Measurements from ENCODE around the gene GRAMD1A.

DNA sequence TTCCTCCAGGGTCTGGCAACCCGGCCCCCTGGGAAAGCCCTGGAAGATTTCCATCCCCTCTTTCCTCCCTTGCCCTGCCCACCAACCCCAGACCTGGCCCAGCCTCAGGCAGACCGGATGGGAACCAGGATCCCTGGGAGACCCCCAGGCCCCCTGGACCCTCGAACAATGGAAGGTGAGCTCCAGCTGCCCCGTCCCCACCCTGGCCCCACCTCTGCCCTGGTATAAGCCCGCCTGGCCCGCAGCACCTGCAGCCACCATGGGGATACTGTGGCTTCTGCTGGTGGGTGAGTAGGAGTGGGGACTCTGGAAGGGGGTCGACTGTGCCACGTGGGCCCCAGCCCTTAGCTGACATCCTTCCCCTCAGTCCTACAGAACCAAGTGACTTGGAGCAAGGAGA lies 73.8 kb downstream of the GRAMD1A start:
- TF ChIP-seq, protein P1, sequence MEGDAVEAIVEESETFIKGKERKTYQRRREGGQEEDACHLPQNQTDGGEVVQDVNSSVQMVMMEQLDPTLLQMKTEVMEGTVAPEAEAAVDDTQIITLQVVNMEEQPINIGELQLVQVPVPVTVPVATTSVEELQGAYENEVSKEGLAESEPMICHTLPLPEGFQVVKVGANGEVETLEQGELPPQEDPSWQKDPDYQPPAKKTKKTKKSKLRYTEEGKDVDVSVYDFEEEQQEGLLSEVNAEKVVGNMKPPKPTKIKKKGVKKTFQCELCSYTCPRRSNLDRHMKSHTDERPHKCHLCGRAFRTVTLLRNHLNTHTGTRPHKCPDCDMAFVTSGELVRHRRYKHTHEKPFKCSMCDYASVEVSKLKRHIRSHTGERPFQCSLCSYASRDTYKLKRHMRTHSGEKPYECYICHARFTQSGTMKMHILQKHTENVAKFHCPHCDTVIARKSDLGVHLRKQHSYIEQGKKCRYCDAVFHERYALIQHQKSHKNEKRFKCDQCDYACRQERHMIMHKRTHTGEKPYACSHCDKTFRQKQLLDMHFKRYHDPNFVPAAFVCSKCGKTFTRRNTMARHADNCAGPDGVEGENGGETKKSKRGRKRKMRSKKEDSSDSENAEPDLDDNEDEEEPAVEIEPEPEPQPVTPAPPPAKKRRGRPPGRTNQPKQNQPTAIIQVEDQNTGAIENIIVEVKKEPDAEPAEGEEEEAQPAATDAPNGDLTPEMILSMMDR (IDR thresholded peaks at IDR 0.05) = no peak
- TF ChIP-seq POLR2A (IDR thresholded peaks at IDR 0.05) = no peak

Data from body of pancreas (tissue), 4 donors.